Astrocyte (in vitro differentiated cells and primary cell): Measurements from ENCODE around the gene BASP1. TPM values are rescaled to one million over a fixed set of nuclear protein-coding genes. Genes with fewer than 3 reads are reported as not detected.
A peak's percentile ranks its signal among the peaks of the same experiment; 100 is the strongest.

Experiments
- DNase-seq: peaks from one replicate; pipeline ENCODE4 v3.0.0-alpha.2; 2010; ENCODE audit warnings: low read depth
- FAIRE-seq: peaks from 2 replicates; lab custom pipeline; 2011; peaks lifted over from hg19 to GRCh38; lab: Jason Lieb, UNC
- H2AFZ ChIP-seq: 2 replicates; pipeline ENCODE4 v1.6.0; 2012; ENCODE audit warnings: low read depth, low read length, inconsistent platforms
- H3K27ac ChIP-seq: 2 replicates; pipeline ENCODE4 v1.5.1; 2011; ENCODE audit warnings: low read depth, low read length, inconsistent platforms
- H3K27me3 ChIP-seq: 2 replicates; pipeline ENCODE4 v1.6.0; 2011; ENCODE audit warnings: low read length, inconsistent platforms; ENCODE audit not compliant: insufficient read depth
- H3K36me3 ChIP-seq: 2 replicates; pipeline ENCODE4 v1.5.1; 2011; ENCODE audit warnings: low read length, inconsistent platforms; ENCODE audit not compliant: insufficient read depth
- H3K4me1 ChIP-seq: 2 replicates; pipeline ENCODE4 v1.5.1; 2011; ENCODE audit warnings: low read length, inconsistent platforms; ENCODE audit not compliant: insufficient read depth
- H3K4me2 ChIP-seq: 2 replicates; pipeline ENCODE4 v1.6.0; 2012; ENCODE audit warnings: low read length, inconsistent platforms
- H3K4me3 ChIP-seq: 2 replicates; pipeline ENCODE4 v1.5.1; 2011; ENCODE audit warnings: low read depth, mild to moderate bottlenecking, low read length, inconsistent platforms; ENCODE audit not compliant: insufficient read depth
- H3K79me2 ChIP-seq: 2 replicates; pipeline ENCODE4 v1.6.0; 2012; ENCODE audit warnings: mild to moderate bottlenecking, low read length, inconsistent platforms; ENCODE audit not compliant: insufficient read depth
- H3K9ac ChIP-seq: 2 replicates; pipeline ENCODE4 v1.6.0; 2012; ENCODE audit warnings: mild to moderate bottlenecking, low read length, inconsistent platforms
- H3K9me3 ChIP-seq: 2 replicates; pipeline ENCODE4 v1.5.1; 2012; ENCODE audit warnings: low read depth, mild to moderate bottlenecking, low read length, inconsistent platforms; ENCODE audit not compliant: insufficient read depth
- H4K20me1 ChIP-seq: 2 replicates; pipeline ENCODE4 v1.6.0; 2012; ENCODE audit warnings: low read length, inconsistent platforms; ENCODE audit not compliant: insufficient read depth
- H3K27ac Mint-ChIP-seq: one replicate; pipeline ENCODE4 v1.8.0; 2021; ENCODE audit warnings: mild to moderate bottlenecking, mixed read lengths; ENCODE audit not compliant: unreplicated experiment
- H3K27me3 Mint-ChIP-seq: one replicate; pipeline ENCODE4 v1.8.0; 2021; ENCODE audit warnings: low read depth, mixed read lengths; ENCODE audit not compliant: unreplicated experiment
- H3K36me3 Mint-ChIP-seq: one replicate; pipeline ENCODE4 v1.8.0; 2021; ENCODE audit warnings: low read depth, mixed read lengths; ENCODE audit not compliant: unreplicated experiment
- H3K4me1 Mint-ChIP-seq: one replicate; pipeline ENCODE4 v1.8.0; 2021; ENCODE audit warnings: low read depth, mixed read lengths; ENCODE audit not compliant: unreplicated experiment
- H3K4me3 Mint-ChIP-seq: one replicate; pipeline ENCODE4 v1.8.0; 2021; ENCODE audit warnings: mild to moderate bottlenecking, moderate library complexity, mixed read lengths; ENCODE audit not compliant: unreplicated experiment
- H3K9me3 Mint-ChIP-seq: one replicate; pipeline ENCODE4 v1.8.0; 2021; ENCODE audit warnings: mild to moderate bottlenecking, mixed read lengths; ENCODE audit not compliant: unreplicated experiment
- CTCF ChIP-seq: IDR thresholded peaks from 2 replicates; pipeline ENCODE4 v1.5.1; 2011; ENCODE audit warnings: low read depth, mild to moderate bottlenecking, inconsistent platforms, low read length, moderate library complexity; ENCODE audit not compliant: insufficient read depth
- EZH2 ChIP-seq: IDR thresholded peaks from 2 replicates; pipeline ENCODE4 v1.6.1; 2012; ENCODE audit warnings: mild to moderate bottlenecking, low read length, inconsistent platforms; ENCODE audit not compliant: insufficient read depth
- total RNA-seq: library from RNA; stranded (reverse); gene quantifications from 2 replicates; pipeline ENCODE4 v1.2.1, GENCODE V29; 2021

The BASP1 gene
- total RNA-seq, 1 donor from 2014 or later, result 273 TPM

GRCh38 chr5:17219469-17219868, 2.0 kb downstream of the BASP1 start:
- H3K27ac ChIP-seq, result peak overlapping the region; percentile 94
- H3K4me3 ChIP-seq, result peak overlapping the region; percentile 97
- DNase-seq (no peak), FAIRE-seq (peak; percentile 29)
- Mint-ChIP-seq H3K4me1 (peaks cover 43% of the 10 kb centered on the region), H3K9me3 (no peaks in the 10 kb centered on the region), H3K36me3 (peaks cover 6% of the 10 kb centered on the region), H3K4me3 (peak overlapping the region; percentile 98), H3K27me3 (no peaks in the 10 kb centered on the region), H3K27ac (peak overlapping the region; percentile 95)
- H3K4me1 ChIP-seq, result peaks cover 41% of the 10 kb centered on the region
- H3K36me3 ChIP-seq, result no peaks in the 10 kb centered on the region
- H3K9me3 ChIP-seq, result no peaks in the 10 kb centered on the region
- H4K20me1 ChIP-seq, result peaks cover 51% of the 10 kb centered on the region
- peaks cover 69% of the 10 kb centered on the region for H3K79me2 ChIP-seq
- H3K4me2 ChIP-seq, result peak overlapping the region; percentile 86
- no peak overlapping the region for H2AFZ ChIP-seq
- TF ChIP-seq EZH2 (no peak), CTCF (no peak)
- no peaks in the 10 kb centered on the region for H3K27me3 ChIP-seq
- H3K9ac ChIP-seq, result peak overlapping the region; percentile 98

- H3K27me3 Mint-ChIP-seq, result no peaks in the 10 kb centered on the region
- DNase-seq (no peak), FAIRE-seq (no peak)
- H4K20me1 ChIP-seq, result peaks cover 56% of the 10 kb centered on the region
- peak overlapping the region; percentile 98 for H3K4me3 Mint-ChIP-seq
- no peaks in the 10 kb centered on the region for H3K36me3 ChIP-seq
- H3K4me1 Mint-ChIP-seq, result peaks cover 48% of the 10 kb centered on the region
- H2AFZ ChIP-seq, result no peak overlapping the region
- peaks cover 6% of the 10 kb centered on the region for H3K36me3 Mint-ChIP-seq
- H3K9me3 Mint-ChIP-seq, result no peaks in the 10 kb centered on the region
- no peak overlapping the region for H3K27ac ChIP-seq
- peaks cover 74% of the 10 kb centered on the region for H3K79me2 ChIP-seq
- H3K27me3 ChIP-seq, result no peaks in the 10 kb centered on the region
- peak overlapping the region; percentile 86 for H3K4me2 ChIP-seq
- H3K27ac Mint-ChIP-seq, result peak overlapping the region; percentile 95
- TF ChIP-seq CTCF (no peak), EZH2 (no peak)
- peaks cover 46% of the 10 kb centered on the region for H3K4me1 ChIP-seq
- H3K4me3 ChIP-seq, result peak overlapping the region; percentile 97
- peak overlapping the region; percentile 98 for H3K9ac ChIP-seq
- no peaks in the 10 kb centered on the region for H3K9me3 ChIP-seq
Measured at GRCh38 chr5:17219992-17220391, 2.6 kb downstream of the BASP1 start.

- Histone ChIP-seq H4K20me1 (peaks cover 61% of the 10 kb centered on the region), H3K27ac (no peak overlapping the region), H3K4me2 (peak overlapping the region; percentile 86), H3K79me2 (peaks cover 79% of the 10 kb centered on the region), H3K9ac (no peak overlapping the region), H3K27me3 (no peaks in the 10 kb centered on the region), H2AFZ (no peak overlapping the region), H3K36me3 (no peaks in the 10 kb centered on the region), H3K9me3 (no peaks in the 10 kb centered on the region), H3K4me3 (no peak overlapping the region), H3K4me1 (peaks cover 51% of the 10 kb centered on the region)
- no peaks in the 10 kb centered on the region for H3K27me3 Mint-ChIP-seq
- no peak for FAIRE-seq
- H3K4me1 Mint-ChIP-seq, result peaks cover 52% of the 10 kb centered on the region
- H3K9me3 Mint-ChIP-seq, result no peaks in the 10 kb centered on the region
- DNase-seq, result no peak
- TF ChIP-seq EZH2 (no peak), CTCF (no peak)
- H3K27ac Mint-ChIP-seq, result peak overlapping the region; percentile 38
- H3K4me3 Mint-ChIP-seq, result peak overlapping the region; percentile 98
- peaks cover 6% of the 10 kb centered on the region for H3K36me3 Mint-ChIP-seq
Measured at GRCh38 chr5:17220469-17220868, 3.0 kb downstream of the BASP1 start.
